Panc1 (cell line): ENCODE results near the gene GRIK4. TPM values are rescaled to one million over a fixed set of nuclear protein-coding genes. Genes with fewer than 3 reads are reported as not detected.
"Not testable (repeated sequence)": the region's sequence is repeated elsewhere in the genome, so short reads cannot be mapped to it uniquely, and the experiment has no call there.

Source experiments
- ATAC-seq: fragments of 200-7000 bp; cut with Tn5 transposase; 2 replicates; pipeline ENCODE4 v1.9.1; 2020; ENCODE audit warnings: mild to moderate bottlenecking, moderate library complexity
- BruUV-seq: library from RNA; stranded (reverse); fragments of 400-500 nt; replicated peaks from 2 replicates; lab custom pipeline; 2021; lab: Mats Ljungman, UMichigan
- CTCF ChIA-PET: fragments of 300-600 bp; sonication (Branson Sonifier 250); formaldehyde crosslinking; loops from one replicate; lab custom pipeline; 2022; ENCODE audit warnings: antibody characterized with exemption; lab: Charles Lee
- POLR2A ChIA-PET: fragments of 300-600 bp; sonication (Branson Sonifier 250); formaldehyde crosslinking; loops from one replicate; lab custom pipeline; 2022; ENCODE audit warnings: antibody characterized with exemption; lab: Charles Lee
- DNase-seq: peaks from one replicate; pipeline ENCODE4 v3.0.0-alpha.2; 2010; ENCODE audit warnings: low read depth, low spot score
- H3K27ac ChIP-seq: 2 replicates; pipeline ENCODE4 v1.5.1; 2011; ENCODE audit warnings: mild to moderate bottlenecking, low read length, inconsistent platforms
- H3K27me3 ChIP-seq: fragments of 200-500 bp; sonication (Bioruptor generic); 2 replicates; pipeline ENCODE4 v1.6.0; 2014; ENCODE audit warnings: low read length, inconsistent platforms; ENCODE audit not compliant: control insufficient read depth, insufficient read depth
- H3K36me3 ChIP-seq: fragments of 200-500 bp; sonication (Bioruptor generic); 2 replicates; pipeline ENCODE4 v1.5.1; 2014; ENCODE audit warnings: inconsistent platforms, mild to moderate bottlenecking, low read length, moderate library complexity; ENCODE audit not compliant: control insufficient read depth, insufficient read depth
- H3K4me1 ChIP-seq: 2 replicates; pipeline ENCODE4 v1.5.1; 2011; ENCODE audit warnings: inconsistent platforms, mild to moderate bottlenecking, low read length, moderate library complexity; ENCODE audit not compliant: control insufficient read depth, insufficient read depth
- H3K4me3 ChIP-seq, 2 experiments: 2 replicates each; pipeline ENCODE4 v1.5.1; 2011 to 2012; ENCODE audit warnings: low read depth in 2 of 2, low read length in 2 of 2, mild to moderate bottlenecking in 2 of 2, inconsistent platforms in 1 of 2, moderate library complexity in 1 of 2
- H3K9me3 ChIP-seq: fragments of 200-500 bp; sonication (Bioruptor generic); 2 replicates; pipeline ENCODE4 v1.5.1; 2014; ENCODE audit warnings: low read depth, mild to moderate bottlenecking, inconsistent platforms, low read length, moderate library complexity; ENCODE audit not compliant: control insufficient read depth, insufficient read depth
- CTCF ChIP-seq: fragments of 450-650 bp; IDR thresholded peaks from 2 replicates; pipeline ENCODE4 v1.5.1; 2017; ENCODE audit warnings: mild to moderate bottlenecking
- POLR2AphosphoS5 ChIP-seq: IDR thresholded peaks from 2 replicates; pipeline ENCODE4 v1.6.1; 2012; ENCODE audit warnings: mild to moderate bottlenecking, low read depth, low read length, moderate library complexity
- SIN3A ChIP-seq: IDR thresholded peaks from 2 replicates; pipeline ENCODE4 v1.6.1; 2012; ENCODE audit warnings: low read depth, mild to moderate bottlenecking, low read length, moderate library complexity, borderline replicate concordance; ENCODE audit not compliant: insufficient read depth
- TCF7L2 ChIP-seq: IDR thresholded peaks from 2 replicates; pipeline ENCODE4 v1.6.1; 2011; ENCODE audit warnings: mild to moderate bottlenecking, low read depth, low read length, inconsistent platforms
- in situ Hi-C: cut with HindIII; loops from 2 replicates; pipeline ENCODE4 v1.10.0; 2016; ENCODE audit warnings: low sequenced_read_pairs, low pct_unique_long_range_greater_than_20kb
- intact Hi-C: fragments of 100-400 bp; cut with micrococcal nuclease; formaldehyde crosslinking; loops from one replicate; pipeline ENCODE4 v1.10.0; 2022; ENCODE audit not compliant: unreplicated experiment
- total RNA-seq: library from RNA; stranded (reverse); gene quantifications from one replicate; pipeline ENCODE4 v1.2.1, GENCODE V29; 2021; ENCODE audit not compliant: unreplicated experiment
- TF ChIP-seq, protein P1 (sequence below), 2 experiments: IDR thresholded peaks; 2 replicates each; pipeline ENCODE4 v1.6.1; 2011 to 2012; ENCODE audit warnings: low read depth in 2 of 2, control low read depth in 1 of 2, low read length in 1 of 2, mild to moderate bottlenecking in 1 of 2, moderate library complexity in 1 of 2; ENCODE audit not compliant: insufficient read depth in 1 of 2

GRIK4 gene
- total RNA-seq, 1 experiment from 2014 or later, result 0.62 TPM

- Histone ChIP-seq H3K9me3 (no peaks in the 10 kb centered on the region), H3K4me3 (no peak overlapping the region), H3K27me3 (no peaks in the 10 kb centered on the region), H3K36me3 (no peaks in the 10 kb centered on the region), H3K27ac (no peak overlapping the region), H3K4me1 (peaks cover 10% of the 10 kb centered on the region)
- intact Hi-C loops, result no loop called here
- BruUV-seq, result no TSS peak
- DNase-seq, result no peak
- TF ChIP-seq CTCF, result no peak
- ChIA-PET CTCF (no interaction called here), POLR2A (no interaction called here)
- in situ Hi-C loops, result no loop called here
- ATAC-seq, result no peak
Observed at GRCh38 chr11:121029153-121029552, 517.6 kb downstream of the GRIK4 start.

GRCh38 chr11:121029813-121030445, 518.4 kb downstream of the GRIK4 start:
- intact Hi-C loops, result no loop called here
- Histone ChIP-seq H3K9me3 (no peaks in the 10 kb centered on the region), H3K4me1 (peaks cover 6% of the 10 kb centered on the region), H3K36me3 (no peaks in the 10 kb centered on the region), H3K27me3 (no peaks in the 10 kb centered on the region), H3K27ac (no peak overlapping the region), H3K4me3 (no peak overlapping the region)
- ChIA-PET POLR2A (no interaction called here), CTCF (no interaction called here)
- DNase-seq (no peak), ATAC-seq (no peak)
- TF ChIP-seq, protein P1, sequence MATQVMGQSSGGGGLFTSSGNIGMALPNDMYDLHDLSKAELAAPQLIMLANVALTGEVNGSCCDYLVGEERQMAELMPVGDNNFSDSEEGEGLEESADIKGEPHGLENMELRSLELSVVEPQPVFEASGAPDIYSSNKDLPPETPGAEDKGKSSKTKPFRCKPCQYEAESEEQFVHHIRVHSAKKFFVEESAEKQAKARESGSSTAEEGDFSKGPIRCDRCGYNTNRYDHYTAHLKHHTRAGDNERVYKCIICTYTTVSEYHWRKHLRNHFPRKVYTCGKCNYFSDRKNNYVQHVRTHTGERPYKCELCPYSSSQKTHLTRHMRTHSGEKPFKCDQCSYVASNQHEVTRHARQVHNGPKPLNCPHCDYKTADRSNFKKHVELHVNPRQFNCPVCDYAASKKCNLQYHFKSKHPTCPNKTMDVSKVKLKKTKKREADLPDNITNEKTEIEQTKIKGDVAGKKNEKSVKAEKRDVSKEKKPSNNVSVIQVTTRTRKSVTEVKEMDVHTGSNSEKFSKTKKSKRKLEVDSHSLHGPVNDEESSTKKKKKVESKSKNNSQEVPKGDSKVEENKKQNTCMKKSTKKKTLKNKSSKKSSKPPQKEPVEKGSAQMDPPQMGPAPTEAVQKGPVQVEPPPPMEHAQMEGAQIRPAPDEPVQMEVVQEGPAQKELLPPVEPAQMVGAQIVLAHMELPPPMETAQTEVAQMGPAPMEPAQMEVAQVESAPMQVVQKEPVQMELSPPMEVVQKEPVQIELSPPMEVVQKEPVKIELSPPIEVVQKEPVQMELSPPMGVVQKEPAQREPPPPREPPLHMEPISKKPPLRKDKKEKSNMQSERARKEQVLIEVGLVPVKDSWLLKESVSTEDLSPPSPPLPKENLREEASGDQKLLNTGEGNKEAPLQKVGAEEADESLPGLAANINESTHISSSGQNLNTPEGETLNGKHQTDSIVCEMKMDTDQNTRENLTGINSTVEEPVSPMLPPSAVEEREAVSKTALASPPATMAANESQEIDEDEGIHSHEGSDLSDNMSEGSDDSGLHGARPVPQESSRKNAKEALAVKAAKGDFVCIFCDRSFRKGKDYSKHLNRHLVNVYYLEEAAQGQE (IDR thresholded peaks at IDR 0.05; ENCODE audit: insufficient read depth in 1 of 2, low read depth in 2 of 2, low read length in 1 of 2), result no peak
- BruUV-seq, result no TSS peak
- in situ Hi-C loops, result no loop called here

- intact Hi-C loops (no loop called here), in situ Hi-C loops (no loop called here)
- H3K9me3 ChIP-seq, result no peaks in the 10 kb centered on the region
- H3K4me3 ChIP-seq, result no peak overlapping the region
- H3K4me1 ChIP-seq, result no peaks in the 10 kb centered on the region
- DNase-seq (no peak), ATAC-seq (no peak)
- CTCF ChIA-PET, result no interaction called here
- POLR2A ChIA-PET, result no interaction called here
- TF ChIP-seq CTCF (no peak), TCF7L2 (no peak), POLR2AphosphoS5 (no peak), SIN3A (no peak)
- TF ChIP-seq, protein P1 (IDR thresholded peaks at IDR 0.05; ENCODE audit: insufficient read depth in 1 of 2, low read depth in 2 of 2, low read length in 1 of 2), result no peak
- H3K36me3 ChIP-seq, result no peaks in the 10 kb centered on the region
- H3K27me3 ChIP-seq, result no peaks in the 10 kb centered on the region
- BruUV-seq, result no TSS peak
- no peak overlapping the region for H3K27ac ChIP-seq
Observed at GRCh38 chr11:121031167-121031566, 519.6 kb downstream of the GRIK4 start.

DNA sequence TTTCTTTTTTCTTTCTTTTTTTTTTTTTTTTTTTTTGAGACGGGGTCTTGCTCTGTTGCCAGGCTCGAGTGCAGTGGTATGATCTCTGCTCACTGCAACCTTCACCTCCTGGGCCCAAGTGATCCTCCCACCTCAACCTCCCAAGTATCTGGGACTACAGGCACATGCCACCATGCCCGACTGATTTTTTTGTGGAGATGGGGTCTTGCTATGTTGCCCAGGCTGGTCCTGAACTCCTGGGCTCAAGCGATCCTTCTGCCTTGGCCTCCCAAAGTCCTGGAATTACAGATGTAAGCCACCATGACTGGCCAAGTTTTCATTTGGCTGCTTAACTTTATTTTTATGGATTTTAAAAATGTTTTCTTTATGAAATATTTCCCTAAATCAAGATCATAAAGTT, 520.1 kb downstream of the GRIK4 start:
- BruUV-seq, H3K27me3 ChIP-seq, H3K4me1 ChIP-seq, H3K27ac ChIP-seq, in situ Hi-C loops, intact Hi-C loops, H3K9me3 ChIP-seq, H3K36me3 ChIP-seq, H3K4me3 ChIP-seq, ATAC-seq, DNase-seq, POLR2A ChIA-PET: not testable (repeated sequence)
- CTCF ChIA-PET, result interaction anchor here (0.9 kb wide), 1 partner anchor 163 kb away, joined by 3 read pairs; no protein-coding TSS in a partner anchor
